K562 (cell line): ENCODE measurements around the gene ADPGK. TPM values are rescaled to one million over a fixed set of nuclear protein-coding genes. Genes with fewer than 3 reads are reported as not detected.

ENCODE experiments used
- ARID1B ChIP-seq: fragments of 450-650 bp; IDR thresholded peaks from 2 replicates; pipeline ENCODE4 v1.6.1; 2016; ENCODE audit warnings: antibody characterized with exemption, mild to moderate bottlenecking, inconsistent platforms
- ATF7 ChIP-seq: fragments of 450-650 bp; IDR thresholded peaks from 2 replicates; pipeline ENCODE4 v1.7.1; 2014; ENCODE audit warnings: mild to moderate bottlenecking, moderate library complexity
- BMI1 ChIP-seq: fragments of 150-350 bp; IDR thresholded peaks from 2 replicates; pipeline ENCODE4 v1.6.1; 2014; ENCODE audit warnings: low read length
- ETV6 ChIP-seq, 3 experiments: fragments of 150-350 bp in 1 of 3; sonication (generic) in 1 of 3; formaldehyde crosslinking in 1 of 3; IDR thresholded peaks; 2 replicates each; pipeline versions ENCODE4 v1.6.1 to v1.8.0; 2014 to 2022; ENCODE audit warnings: borderline replicate concordance in 2 of 3, low read depth in 2 of 3, antibody characterized with exemption in 1 of 3, low read length in 1 of 3, mild to moderate bottlenecking in 1 of 3, missing genetic modification reagents in 1 of 3
- MXI1 ChIP-seq: IDR thresholded peaks from 2 replicates; pipeline ENCODE4 v1.6.1; 2011; ENCODE audit warnings: low read depth, mild to moderate bottlenecking, improper control_type of control experiment, low read length
- MYBL2 ChIP-seq, 2 experiments: fragments of 450-650 bp in 1 of 2; sonication (generic) in 1 of 2; formaldehyde crosslinking in 1 of 2; IDR thresholded peaks; 2 replicates each; pipeline versions ENCODE4 v1.6.1 to v1.8.1; 2017 to 2022; ENCODE audit warnings: borderline replicate concordance in 1 of 2, inconsistent platforms in 1 of 2, low read depth in 1 of 2, mild to moderate bottlenecking in 1 of 2, missing genetic modification reagents in 1 of 2, moderate library complexity in 1 of 2
- NR3C1 ChIP-seq: sonication (generic); formaldehyde crosslinking; IDR thresholded peaks from 2 replicates; pipeline ENCODE4 v1.8.1; 2022; ENCODE audit warnings: missing genetic modification reagents
- POLR2H ChIP-seq: IDR thresholded peaks from 2 replicates; pipeline ENCODE4 v1.6.1; 2016; ENCODE audit warnings: missing genetic modification characterization, low read depth, mild to moderate bottlenecking, control low read depth, missing compliant biosample characterization, moderate library complexity
- RBM14 ChIP-seq: fragments of 200-400 bp; formaldehyde crosslinking; IDR thresholded peaks from 2 replicates; pipeline ENCODE4 v1.6.1; 2018; ENCODE audit warnings: low read depth, mild to moderate bottlenecking, low read length, moderate library complexity, borderline replicate concordance; ENCODE audit not compliant: insufficient read depth
- SAFB2 ChIP-seq: fragments of 200-400 bp; formaldehyde crosslinking; IDR thresholded peaks from 2 replicates; pipeline ENCODE4 v1.6.1; 2018; ENCODE audit warnings: borderline replicate concordance, low read length, low read depth, moderate library complexity; ENCODE audit not compliant: severe bottlenecking
- SIN3B ChIP-seq: fragments of 450-650 bp; IDR thresholded peaks from 2 replicates; pipeline ENCODE4 v1.6.1; 2017; ENCODE audit warnings: low read depth, mild to moderate bottlenecking, moderate library complexity
- TOE1 ChIP-seq, 2 experiments: fragments of 450-650 bp in 1 of 2; sonication (generic) in 1 of 2; formaldehyde crosslinking in 1 of 2; IDR thresholded peaks; 2 replicates each; pipeline versions ENCODE4 v1.7.1 to v1.8.0; 2016 to 2022; ENCODE audit warnings: borderline replicate concordance in 2 of 2, mild to moderate bottlenecking in 2 of 2, antibody characterized with exemption in 1 of 2, inconsistent platforms in 1 of 2, low read depth in 1 of 2, missing genetic modification reagents in 1 of 2, moderate library complexity in 1 of 2
- XRCC5 ChIP-seq: fragments of 200-400 bp; formaldehyde crosslinking; IDR thresholded peaks from 2 replicates; pipeline ENCODE4 v1.6.1; 2017; ENCODE audit warnings: low read depth, mild to moderate bottlenecking, low read length
- ZBED1 ChIP-seq: IDR thresholded peaks from 2 replicates; pipeline ENCODE4 v1.6.1; 2014
- ZNF282 ChIP-seq: sonication (generic); formaldehyde crosslinking; IDR thresholded peaks from 2 replicates; pipeline ENCODE4 v1.8.1; 2023; ENCODE audit warnings: missing genetic modification reagents
- polyA plus RNA-seq, 8 experiments: library from polyadenylated mRNA; depleted of rRNA in 4 of 8; stranded (reverse) in 5 of 8; unstranded in 3 of 8; fragments of >200 nt; fragmentation: Nextera tagmentation in 2 of 8; fragmentation: Illumina TruSeq in 1 of 8; extraction: Ambion mirVana in 2 of 8; extraction: Trizol in 1 of 8; gene quantifications; 2 replicates each; pipeline versions ENCODE4 v1.2.1 to v1.2.3, GENCODE V29; 2011 to 2014; ENCODE audit warnings: inconsistent platforms in 1 of 8, missing spikeins in 1 of 8
- total RNA-seq, 7 experiments: library from RNA; depleted of rRNA in 6 of 7; stranded (reverse); fragments of >200 nt in 6 of 7; fragmentation: Illumina TruSeq in 2 of 7; extraction: Trizol in 2 of 7; gene quantifications; 2 replicates each; pipeline versions ENCODE4 v1.2.1 to v1.2.3, GENCODE V29; 2011 to 2021; ENCODE audit warnings: low replicate concordance in 1 of 7
- TF ChIP-seq, protein P1 (sequence below): fragments of 250-450 bp; sonication (Bioruptor Pico); IDR thresholded peaks from 2 replicates; pipeline ENCODE4 v1.9.0; 2021; ENCODE audit warnings: mild to moderate bottlenecking
- TF ChIP-seq, protein P2 (sequence below): fragments of 450-650 bp; IDR thresholded peaks from 2 replicates; pipeline ENCODE4 v1.6.1; 2018; ENCODE audit not compliant: partially characterized antibody
- TF ChIP-seq, protein P3 (sequence below), 2 experiments: fragments of 450-650 bp; IDR thresholded peaks; 2 replicates each; pipeline ENCODE4 v1.6.1; 2016

ADPGK gene
- total and polyA plus RNA-seq, 9 of the 15 experiments (the other 6 are each of a cell fraction or from before 2014, with no cell fraction given), result 13.4 to 97.4 (median 48.5) TPM

DNA sequence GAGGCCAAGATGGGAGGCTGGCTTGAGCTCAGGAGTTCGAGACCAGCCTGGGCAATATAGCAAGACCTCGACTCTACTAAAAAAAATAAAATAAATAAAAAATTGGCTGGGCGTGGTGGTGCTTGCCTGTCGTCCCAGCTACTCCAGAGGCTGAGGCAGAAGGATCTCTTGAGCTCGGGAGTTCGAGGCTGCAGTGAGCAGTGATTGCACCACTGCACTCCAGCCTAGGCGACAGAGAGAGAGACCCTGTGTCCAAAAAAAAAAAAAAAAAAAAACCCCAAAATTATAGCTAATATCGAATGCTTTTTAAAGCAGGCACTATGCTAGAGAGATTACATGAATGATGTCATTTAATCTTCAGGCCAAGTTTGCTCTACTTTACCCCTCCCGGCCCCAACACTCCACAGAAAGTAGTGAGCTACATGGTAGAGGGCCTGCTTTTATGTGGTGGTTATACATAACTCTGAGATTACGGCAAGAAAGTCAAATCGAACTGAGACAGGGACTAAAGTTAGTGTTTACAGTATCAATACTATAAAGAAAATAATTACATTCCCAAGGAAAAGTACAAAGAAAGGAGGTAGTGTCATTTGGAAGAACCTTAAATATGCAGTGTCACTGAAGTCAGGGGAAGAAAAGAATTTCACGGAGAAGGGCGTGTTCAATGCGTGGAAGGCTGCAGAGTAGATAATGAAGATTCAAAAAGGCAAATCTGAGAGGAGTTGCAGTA, 1.1 kb downstream of the ADPGK start (continued):
- no peak for TF ChIP-seq RBM14
- TF ChIP-seq SIN3B, result no peak
- TF ChIP-seq SAFB2, result no peak
- TF ChIP-seq ZBED1, result no peak
- TF ChIP-seq, protein P1, sequence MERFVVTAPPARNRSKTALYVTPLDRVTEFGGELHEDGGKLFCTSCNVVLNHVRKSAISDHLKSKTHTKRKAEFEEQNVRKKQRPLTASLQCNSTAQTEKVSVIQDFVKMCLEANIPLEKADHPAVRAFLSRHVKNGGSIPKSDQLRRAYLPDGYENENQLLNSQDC, result no peak
- TF ChIP-seq MYBL2 (IDR thresholded peaks at IDR 0.05; ENCODE audit: low read depth), result no peak
- no peak for TF ChIP-seq MYBL2 (CRISPR knock-in tag; IDR thresholded peaks at IDR 0.05; ENCODE audit: borderline replicate concordance)
- TF ChIP-seq ZNF282 (CRISPR knock-in tag), result no peak
- TF ChIP-seq, protein P2, sequence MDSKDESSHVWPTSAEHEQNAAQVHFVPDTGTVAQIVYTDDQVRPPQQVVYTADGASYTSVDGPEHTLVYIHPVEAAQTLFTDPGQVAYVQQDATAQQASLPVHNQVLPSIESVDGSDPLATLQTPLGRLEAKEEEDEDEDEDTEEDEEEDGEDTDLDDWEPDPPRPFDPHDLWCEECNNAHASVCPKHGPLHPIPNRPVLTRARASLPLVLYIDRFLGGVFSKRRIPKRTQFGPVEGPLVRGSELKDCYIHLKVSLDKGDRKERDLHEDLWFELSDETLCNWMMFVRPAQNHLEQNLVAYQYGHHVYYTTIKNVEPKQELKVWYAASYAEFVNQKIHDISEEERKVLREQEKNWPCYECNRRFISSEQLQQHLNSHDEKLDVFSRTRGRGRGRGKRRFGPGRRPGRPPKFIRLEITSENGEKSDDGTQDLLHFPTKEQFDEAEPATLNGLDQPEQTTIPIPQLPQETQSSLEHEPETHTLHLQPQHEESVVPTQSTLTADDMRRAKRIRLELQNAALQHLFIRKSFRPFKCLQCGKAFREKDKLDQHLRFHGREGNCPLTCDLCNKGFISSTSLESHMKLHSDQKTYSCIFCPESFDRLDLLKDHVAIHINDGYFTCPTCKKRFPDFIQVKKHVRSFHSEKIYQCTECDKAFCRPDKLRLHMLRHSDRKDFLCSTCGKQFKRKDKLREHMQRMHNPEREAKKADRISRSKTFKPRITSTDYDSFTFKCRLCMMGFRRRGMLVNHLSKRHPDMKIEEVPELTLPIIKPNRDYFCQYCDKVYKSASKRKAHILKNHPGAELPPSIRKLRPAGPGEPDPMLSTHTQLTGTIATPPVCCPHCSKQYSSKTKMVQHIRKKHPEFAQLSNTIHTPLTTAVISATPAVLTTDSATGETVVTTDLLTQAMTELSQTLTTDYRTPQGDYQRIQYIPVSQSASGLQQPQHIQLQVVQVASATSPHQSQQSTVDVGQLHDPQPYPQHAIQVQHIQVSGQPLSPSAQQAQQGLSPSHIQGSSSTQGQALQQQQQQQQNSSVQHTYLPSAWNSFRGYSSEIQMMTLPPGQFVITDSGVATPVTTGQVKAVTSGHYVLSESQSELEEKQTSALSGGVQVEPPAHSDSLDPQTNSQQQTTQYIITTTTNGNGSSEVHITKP, result no peak
- TF ChIP-seq TOE1 (IDR thresholded peaks at IDR 0.05; ENCODE audit: borderline replicate concordance), result no peak
- TF ChIP-seq TOE1 (CRISPR knock-in tag; IDR thresholded peaks at IDR 0.05; ENCODE audit: borderline replicate concordance, low read depth), result no peak
- 0 out of 2 replicates have a peak, but pooled peaks have one; percentile 2 for TF ChIP-seq POLR2H (tag)
- peak; percentile 41 for TF ChIP-seq ARID1B
- no peak for TF ChIP-seq XRCC5
- no peak for TF ChIP-seq BMI1
- TF ChIP-seq, protein P3, sequence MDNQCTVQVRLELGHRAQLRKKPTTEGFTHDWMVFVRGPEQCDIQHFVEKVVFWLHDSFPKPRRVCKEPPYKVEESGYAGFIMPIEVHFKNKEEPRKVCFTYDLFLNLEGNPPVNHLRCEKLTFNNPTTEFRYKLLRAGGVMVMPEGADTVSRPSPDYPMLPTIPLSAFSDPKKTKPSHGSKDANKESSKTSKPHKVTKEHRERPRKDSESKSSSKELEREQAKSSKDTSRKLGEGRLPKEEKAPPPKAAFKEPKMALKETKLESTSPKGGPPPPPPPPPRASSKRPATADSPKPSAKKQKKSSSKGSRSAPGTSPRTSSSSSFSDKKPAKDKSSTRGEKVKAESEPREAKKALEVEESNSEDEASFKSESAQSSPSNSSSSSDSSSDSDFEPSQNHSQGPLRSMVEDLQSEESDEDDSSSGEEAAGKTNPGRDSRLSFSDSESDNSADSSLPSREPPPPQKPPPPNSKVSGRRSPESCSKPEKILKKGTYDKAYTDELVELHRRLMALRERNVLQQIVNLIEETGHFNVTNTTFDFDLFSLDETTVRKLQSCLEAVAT (IDR thresholded peaks at IDR 0.05), result no peak
- no peak for TF ChIP-seq NR3C1 (CRISPR knock-in tag)
- TF ChIP-seq ETV6 (IDR thresholded peaks at IDR 0.05; ENCODE audit: borderline replicate concordance in 1 of 2, low read depth in 2 of 2, low read length in 1 of 2), result no peak
- TF ChIP-seq ETV6 (CRISPR knock-in tag; IDR thresholded peaks at IDR 0.05; ENCODE audit: borderline replicate concordance), result no peak
- 0 out of 2 replicates have a peak, but pooled peaks have one; percentile 27 for TF ChIP-seq MXI1
- TF ChIP-seq ATF7, result 0 out of 2 replicates have a peak, but pooled peaks have one; percentile 28
